ENCODE measurements around the gene RAMACL. TPM values are rescaled to one million over a fixed set of nuclear protein-coding genes. Genes with fewer than 3 reads are reported as not detected.

The RAMACL gene
- polyA plus RNA-seq, 1 donor: 0.40 TPM

- DNase-seq: no peak
These were observed 32.6 kb upstream of the RAMACL start for GRCh38 chr6:166618866-166619761.

GRCh38 chr6:166618251-166618650, 31.8 kb upstream of the RAMACL start:
- no peak for DNase-seq

DNA sequence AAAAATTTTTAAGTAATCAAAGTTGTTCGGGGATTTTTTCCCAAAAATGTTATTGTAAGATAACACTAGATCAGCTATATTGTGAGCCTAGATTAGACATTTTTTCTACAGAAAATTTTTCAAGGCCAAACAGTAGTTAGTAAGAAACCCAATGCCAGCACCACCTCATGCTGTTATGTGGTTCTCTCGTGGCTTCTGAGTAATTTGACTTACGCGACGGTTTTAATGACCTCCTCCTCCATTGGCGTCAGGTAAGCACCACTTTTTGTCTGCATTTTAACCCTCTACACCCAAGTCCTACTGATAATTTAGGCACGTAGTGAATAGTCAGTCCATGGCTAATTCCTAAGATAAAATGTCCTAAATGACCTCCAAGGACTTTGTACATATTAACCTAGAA, 30.9 kb upstream of the RAMACL start:
- DNase-seq: no peak

DNA sequence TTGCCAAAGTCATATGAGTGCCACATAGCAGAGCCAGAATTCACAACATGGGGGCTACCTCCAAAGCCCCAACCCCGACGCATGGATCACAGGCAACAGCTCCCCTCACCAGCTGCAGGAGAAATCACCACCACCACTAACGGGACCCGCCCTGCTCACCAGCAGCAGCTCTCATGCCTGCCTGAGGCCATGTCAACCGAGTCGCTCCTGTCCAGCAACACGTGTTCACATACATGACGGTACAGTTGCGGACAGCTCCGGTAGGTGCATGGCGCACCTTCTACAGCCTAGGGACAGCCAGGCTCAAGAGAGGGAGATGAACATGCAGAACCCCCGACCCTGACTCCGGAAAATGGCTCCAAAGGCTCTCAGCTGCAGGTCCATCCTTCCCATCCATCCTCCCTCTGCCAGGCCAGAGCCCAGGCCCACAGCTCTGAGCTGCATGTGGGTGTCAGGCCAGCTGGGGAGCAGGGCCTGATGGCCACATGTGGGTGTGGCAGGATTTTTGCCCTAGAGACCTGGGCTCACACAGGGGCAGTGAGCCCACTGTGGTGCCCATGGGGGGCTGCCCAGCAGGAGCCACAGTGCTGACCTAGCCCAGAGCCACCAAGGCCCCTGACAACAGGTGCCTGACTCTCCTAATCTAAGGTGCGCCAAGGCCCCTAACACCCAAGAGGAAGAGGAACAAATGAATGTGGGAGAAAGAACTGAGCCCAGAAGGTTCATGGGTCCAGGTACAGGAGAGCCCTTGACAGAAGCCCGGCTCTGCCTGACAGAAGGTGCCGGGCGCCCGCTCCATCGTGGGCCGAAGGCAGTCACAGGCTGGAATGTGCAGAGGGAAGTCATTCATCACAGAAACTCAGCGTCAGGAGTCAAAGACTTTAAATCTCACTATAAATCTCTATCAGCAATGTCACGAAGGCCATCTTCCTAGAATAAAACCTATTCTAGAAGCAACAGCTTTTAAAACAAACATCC, 30.1 kb upstream of the RAMACL start:
- DNase-seq: no peak

- no peak for DNase-seq
These were observed 28.7 kb upstream of the RAMACL start for GRCh38 chr6:166615059-166615770.

- DNase-seq: no peak
These were observed 28.1 kb upstream of the RAMACL start for GRCh38 chr6:166614589-166614988.

DNA sequence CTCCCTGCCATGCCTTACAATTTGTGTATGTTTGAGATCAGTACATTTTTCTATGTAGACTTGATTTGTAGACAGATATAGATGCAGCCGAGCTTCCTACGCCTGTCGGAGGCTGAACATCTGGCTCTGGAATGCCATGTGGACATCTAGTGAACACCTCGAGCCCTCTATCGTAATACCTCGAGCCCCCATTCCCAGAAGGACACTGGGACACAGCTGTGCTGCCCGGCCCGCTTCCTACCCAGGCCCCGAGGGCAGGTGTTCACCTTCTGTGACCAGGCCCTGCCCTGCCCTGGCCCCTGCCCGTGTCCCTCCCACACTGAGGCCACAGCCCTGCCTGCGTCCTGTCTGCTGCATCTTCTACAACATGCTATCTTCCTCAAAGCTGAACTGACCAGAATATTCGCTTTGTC, 27.7 kb upstream of the RAMACL start:
- no peak for DNase-seq

GRCh38 chr6:166613027-166613426, 26.5 kb upstream of the RAMACL start:
- DNase-seq: no peak

DNA sequence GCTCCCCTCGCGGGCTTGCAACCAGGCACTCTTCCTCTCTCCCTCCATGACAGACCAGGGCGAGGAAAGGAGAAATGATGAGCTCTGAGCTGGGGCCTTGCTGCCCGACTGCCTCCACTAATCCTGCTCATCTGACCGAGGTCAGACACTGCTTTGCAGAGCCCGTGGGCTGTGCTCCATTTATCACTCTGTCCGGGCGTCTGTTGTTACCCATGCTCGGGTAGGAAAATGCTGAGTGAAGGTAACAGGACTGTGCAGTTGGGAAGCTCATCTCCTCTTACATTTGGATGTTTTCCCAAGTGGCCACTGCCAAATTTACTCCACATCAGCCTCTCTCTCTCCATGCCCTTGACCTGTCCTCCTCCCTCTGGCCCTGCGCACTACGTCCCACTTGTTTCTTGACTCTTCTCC, 26.0 kb upstream of the RAMACL start:
- DNase-seq: no peak

- DNase-seq: no peak
These were observed 25.2 kb upstream of the RAMACL start for GRCh38 chr6:166611631-166612030.

GRCh38 chr6:166610069-166610468, 23.6 kb upstream of the RAMACL start:
- no peak for DNase-seq

- no peak for DNase-seq
These were observed 22.3 kb upstream of the RAMACL start for GRCh38 chr6:166608774-166609173.

DNA sequence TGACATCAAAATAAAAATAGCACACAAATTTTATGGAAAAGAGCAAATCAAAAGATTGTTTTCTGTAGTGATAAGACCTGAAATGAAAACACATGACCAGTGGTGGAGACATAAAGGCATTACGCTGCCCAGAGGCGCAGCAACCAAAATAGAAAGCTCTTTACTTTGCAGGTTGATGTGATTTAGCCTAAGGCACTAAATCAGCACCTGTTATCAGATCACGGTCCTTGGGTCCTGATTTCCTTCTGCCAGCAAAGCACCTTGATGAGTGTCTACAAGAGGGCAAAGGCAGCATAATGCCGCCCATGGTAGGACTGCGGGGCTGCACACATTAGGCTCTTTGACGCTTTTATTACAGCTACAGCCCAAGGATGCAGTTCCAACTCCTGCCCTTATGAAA, 19.3 kb upstream of the RAMACL start:
- DNase-seq: no peak

DNA sequence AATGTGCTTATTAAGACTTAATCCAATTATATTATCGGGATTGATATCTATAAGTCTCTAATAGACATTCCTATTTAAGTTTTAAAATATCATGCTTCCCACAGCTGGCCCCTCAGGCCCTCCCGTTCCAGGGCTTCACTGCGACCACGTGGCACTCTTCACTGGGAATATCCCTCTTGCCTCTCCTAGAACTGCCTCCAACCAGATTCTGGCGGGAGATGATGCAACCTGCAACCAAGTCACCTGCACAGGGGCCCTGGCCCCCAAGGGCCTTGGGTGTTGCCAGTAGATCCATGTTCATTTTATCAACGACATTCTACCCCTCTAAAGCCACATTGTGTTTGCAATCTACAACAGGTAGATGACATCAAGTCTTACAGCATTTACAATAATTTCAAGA, 18.4 kb upstream of the RAMACL start:
- DNase-seq: no peak

DNA sequence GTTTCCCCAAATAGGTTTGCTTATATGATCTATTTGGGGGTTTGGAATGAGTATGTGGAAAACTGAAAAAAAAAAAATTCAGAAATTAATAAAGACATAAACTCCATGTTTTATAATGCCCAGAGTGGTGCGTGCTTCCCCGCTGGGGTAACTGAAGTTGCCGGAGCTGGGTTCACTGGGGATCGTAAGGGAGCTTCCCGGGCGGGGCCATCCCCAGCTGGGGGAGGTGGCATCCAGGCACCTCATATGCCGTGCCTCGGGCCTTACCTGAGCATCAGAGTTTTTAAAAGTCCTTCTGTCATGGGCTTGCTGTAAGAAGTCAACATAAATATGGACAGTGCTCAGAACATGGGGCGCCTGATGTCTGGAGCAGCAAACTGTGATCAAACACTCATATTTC, 17.9 kb upstream of the RAMACL start:
- no peak for DNase-seq

GRCh38 chr6:166603043-166603690, 16.7 kb upstream of the RAMACL start:
- DNase-seq: no peak

- no peak for DNase-seq
These were observed 15.5 kb upstream of the RAMACL start for GRCh38 chr6:166601956-166602355.

DNA sequence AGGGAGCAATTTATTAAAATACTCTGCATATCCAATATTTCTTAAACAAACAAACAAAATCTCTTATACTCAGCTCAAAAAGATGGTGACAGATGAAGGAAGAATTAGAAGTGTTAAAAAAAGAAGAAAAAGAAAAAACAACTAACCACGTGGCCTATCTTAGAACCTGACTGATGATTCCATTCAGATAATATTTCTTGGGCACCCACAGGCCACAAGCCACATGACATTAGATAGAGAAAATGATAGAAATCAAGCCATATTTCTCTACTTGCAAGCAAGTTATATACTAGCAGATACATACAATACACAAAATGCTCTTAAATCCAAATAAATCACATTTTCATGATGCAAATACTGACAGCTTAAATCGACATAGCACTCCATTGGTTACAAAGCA, 14.5 kb upstream of the RAMACL start:
- no peak for DNase-seq

- DNase-seq: no peak
These were observed 12.7 kb upstream of the RAMACL start for GRCh38 chr6:166599205-166599604.

DNA sequence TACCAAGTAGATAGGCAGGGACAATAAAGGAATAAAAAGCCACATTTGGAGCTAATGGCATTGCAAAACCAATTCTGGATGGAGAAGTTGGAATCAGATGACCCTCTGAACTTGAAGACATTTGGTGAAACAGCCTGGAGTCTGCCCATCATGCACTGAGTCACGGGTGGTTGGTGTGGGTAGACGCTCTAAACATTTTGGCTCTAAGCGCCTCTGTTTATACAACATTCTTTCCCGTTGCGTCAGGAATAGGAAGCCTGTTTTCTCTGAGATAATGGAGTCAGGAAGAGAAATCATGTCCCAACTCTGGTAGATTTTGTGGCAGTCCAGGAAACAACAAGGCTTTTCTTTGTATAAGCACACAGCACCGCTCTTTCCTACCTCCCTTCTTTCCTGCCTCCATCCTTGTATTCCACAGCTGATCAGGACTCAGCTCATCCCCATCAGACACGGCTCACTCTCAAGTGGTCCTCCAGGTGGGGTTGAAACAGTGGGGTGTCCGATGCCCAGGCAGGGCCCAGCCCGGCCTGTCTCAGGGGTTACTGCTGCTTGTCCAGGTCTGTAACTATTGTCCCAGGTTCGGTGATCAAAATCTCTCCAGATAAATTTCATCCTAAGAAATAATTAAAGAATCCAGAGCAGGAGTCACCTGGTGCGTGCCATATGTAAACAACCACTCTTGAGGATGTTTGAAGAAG, 12.1 kb upstream of the RAMACL start:
- no peak for DNase-seq

Measured in left kidney (tissue), 2 donors.